LHCN-M2 (cell line): ENCODE measurements around the gene UNC13A. TPM values are rescaled to one million over a fixed set of nuclear protein-coding genes. Genes with fewer than 3 reads are reported as not detected.

ENCODE experiments used
- DNase-seq: peaks from one replicate; pipeline ENCODE4 v3.0.0-alpha.2; 2012; ENCODE audit warnings: low read depth
- total RNA-seq: library from RNA; depleted of rRNA; stranded (reverse); fragments of >200 nt; gene quantifications from 2 replicates; pipeline ENCODE4 v1.2.3, GENCODE V29; 2014

Gene UNC13A
- total RNA-seq, 1 experiment from 2014 or later = not detected

DNA sequence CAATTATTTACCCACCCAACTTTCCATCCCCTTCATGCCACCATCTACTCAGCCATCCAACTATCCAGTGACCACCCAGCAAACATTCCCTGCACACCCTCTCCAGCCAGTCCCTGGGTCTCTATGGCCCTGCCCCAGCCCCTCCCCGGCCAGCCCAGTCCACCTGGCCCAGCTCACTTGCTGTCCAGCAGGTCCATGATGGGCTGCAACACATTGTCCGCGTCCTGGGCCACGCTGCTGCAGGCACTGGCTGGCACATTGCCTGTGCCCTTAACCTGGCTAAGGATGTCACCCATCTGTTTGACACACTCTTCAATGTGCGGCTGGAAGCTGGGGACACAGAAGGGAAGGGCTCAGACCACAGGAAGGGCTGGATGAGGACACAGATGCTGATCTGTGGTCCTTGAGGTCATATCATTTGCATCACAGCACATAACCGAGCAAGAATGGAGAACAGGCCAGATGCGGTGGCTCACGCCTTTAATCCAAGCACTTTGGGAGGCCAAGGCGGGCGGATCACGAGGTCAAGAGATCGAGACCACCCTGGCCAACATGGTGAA, 61.6 kb downstream of the UNC13A start:
- DNase-seq = no peak

DNA sequence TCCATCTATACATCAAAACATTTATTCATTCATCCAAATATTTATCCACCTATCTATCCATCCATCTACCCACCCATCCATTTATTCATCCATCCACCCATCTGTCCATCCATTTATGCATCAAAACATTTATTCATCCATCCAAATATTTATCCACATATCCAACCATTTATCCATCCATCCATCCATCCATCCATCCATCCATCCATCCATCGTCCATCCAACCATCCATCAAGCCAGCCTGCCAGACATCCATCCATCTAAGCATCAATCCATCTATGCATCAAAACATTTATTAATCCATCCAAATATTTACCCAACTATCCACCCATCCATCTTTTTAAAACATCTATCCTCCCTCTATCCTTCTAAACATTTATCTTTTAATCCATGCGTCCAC, 62.2 kb downstream of the UNC13A start:
- DNase-seq = no peak

DNA sequence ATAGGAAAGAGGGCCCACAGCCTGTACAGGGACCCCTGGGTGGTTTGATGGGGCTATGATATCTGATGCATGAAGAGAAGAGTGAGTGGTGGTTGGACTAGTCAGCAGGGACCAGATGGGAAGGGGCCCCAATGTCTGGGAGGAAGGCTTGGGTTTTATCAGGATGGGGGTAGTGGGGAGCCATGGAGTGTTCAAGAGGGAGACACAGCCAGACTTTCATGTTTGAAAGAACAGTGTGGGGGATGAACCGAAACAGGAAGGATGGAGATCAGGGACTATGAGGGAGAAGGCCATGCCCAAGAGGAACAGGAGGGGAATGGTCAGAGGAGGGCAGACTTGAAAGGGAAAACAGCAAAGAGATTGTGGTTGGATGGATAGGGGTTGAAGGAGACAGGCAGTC, 63.1 kb downstream of the UNC13A start:
- no peak for DNase-seq

DNA sequence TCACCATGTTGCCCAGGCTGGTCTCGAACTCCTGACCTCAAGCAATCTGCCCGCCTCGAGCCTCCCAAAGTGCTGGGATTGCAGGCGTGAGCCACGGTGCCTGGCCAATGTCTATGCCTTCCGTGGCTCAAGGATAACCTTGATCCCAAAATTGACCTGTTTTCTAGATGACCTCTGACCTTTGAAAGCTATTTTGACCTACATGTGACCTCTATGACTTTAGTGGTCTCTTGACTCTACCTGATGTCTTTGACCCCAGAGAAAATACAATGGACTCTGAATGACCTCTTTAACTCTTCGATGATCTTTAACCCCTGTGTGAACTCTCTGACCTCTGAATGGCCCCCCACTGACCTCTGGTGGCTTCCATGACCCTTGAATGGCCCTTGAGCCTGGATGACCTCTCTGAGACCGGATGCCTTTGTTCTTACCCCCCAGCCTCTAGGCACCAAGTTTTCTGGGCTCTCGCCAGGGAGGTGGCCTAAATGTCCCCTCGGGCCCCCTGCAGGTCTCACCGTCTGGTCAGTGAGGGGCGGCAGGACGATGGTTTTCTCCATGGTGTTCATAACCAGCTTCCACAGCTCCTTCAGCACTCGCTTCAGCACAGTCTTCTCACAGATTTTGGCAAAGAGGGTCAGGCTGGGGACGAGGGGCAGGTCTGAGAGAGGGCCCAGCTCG, 63.7 kb downstream of the UNC13A start:
- no peak for DNase-seq

DNA sequence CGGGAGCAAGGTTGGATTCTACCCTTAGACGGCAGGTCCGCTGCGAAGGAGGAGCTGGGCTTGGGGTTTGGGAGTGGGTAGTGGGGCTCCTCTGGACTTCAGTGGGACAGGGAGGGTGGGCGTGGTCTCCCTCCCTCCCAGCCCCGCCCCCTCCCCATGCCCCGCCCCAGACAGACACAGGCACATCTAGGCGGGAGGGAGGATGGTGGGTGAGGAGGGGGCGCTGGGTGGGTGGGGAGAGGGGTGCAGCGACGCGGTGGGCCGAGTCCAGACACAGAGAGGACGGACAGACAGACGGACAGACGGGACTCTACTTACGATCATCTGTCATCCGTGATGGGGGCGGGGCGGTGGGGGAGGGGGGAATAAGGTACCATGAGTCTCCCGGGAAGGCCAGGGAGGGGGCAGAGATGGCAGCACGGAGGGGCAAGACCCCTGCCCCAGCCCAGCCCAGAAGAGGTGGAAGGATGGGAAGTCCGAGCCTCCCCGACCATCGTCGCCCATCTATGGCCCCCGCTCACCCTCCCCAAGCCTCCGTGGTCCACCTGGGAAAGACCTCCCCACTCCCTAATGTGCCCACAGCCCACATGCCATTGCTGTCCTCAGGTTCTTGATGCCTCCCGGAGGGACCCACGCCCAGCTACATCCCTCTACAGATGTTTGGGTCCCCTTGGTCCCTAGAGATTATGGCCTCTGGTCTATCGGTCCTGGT, 64.8 kb downstream of the UNC13A start:
- no peak for DNase-seq

DNA sequence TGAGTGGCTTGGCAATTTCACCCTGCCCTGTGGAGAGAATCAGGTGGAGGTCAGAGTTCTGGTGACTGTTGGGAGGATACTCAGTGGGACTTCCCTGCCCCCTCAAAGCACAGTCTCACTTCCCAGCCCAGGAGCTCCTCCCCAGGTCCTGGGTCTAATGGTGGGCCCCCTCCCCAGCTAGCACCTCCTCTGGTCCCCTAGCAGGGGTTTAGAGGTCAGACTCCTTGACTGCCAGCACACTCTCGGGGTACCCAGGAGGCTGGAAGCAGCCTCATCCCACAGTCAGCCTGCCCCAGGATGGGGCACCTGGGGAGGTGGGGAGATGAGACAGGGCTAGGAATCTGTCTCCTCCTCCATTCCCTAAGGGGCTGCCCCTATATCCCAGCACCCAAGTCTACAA, 67.5 kb downstream of the UNC13A start:
- no peak for DNase-seq

DNA sequence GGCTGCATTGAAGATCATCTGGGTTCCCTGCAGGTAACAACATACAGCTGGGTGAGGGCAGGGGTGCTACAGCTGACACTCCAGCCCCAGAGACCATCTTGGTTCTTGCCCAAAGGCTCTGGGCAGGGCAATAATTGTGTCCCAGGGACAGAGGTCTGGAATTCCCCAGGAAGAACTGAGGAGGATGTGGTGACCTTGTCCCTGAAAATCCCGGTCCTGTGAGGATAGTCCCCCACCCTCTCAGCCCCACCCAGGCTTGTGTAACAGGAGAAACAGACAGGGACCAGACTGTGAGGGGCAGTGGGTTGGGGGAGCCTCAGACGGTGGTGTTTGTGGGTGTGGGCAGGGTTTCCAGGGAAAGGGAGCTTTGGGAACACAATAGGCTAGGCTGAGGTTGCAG, 69.2 kb downstream of the UNC13A start:
- no peak for DNase-seq

DNA sequence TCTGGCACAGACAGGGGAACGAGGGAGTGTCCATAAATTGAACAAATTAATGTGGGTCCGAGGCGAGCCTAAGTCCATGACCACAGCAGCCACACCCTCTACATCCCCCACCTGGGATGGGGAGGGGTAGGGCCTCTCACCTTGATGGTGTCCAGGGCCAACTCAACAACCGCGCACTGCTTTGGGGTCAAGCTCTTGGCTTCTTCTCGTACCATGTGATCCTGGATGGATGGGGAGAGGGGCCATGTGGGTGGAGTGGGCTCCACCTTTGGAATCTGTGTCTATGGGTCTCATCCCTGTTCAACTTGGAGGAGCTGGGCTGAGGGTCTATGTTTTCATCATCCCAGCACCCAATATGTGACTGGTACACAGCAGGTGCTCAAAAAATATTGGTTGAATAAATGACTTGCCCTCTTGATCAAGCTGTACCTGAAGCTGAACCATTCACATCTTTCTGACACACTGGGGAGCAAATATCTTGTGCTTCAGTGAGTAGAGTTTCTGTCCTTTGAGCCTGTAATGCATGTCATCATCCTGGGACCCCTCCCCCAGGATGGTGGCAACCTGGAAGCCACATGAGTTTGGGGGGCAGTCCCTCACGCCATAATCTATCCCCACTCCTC, 69.8 kb downstream of the UNC13A start:
- DNase-seq = no peak

DNA sequence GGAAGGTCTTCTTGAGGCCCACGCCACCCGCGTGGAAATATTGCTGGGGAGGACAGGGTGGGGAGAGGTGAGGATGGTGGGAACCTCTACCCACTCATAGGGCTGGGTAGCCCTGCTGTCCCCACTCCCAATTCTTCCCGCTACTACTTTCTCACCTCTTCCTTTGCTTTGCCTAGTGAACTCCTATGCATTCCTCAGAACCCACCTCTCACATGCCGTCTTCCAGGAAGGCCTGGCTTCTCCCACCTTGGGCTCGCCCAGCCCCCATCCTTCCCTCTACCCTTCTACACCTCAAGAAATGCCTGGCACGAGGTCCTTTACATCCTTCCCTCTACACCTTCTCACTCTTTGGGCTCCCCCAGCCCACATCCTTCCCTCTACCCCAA, 70.4 kb downstream of the UNC13A start:
- DNase-seq = no peak

DNA sequence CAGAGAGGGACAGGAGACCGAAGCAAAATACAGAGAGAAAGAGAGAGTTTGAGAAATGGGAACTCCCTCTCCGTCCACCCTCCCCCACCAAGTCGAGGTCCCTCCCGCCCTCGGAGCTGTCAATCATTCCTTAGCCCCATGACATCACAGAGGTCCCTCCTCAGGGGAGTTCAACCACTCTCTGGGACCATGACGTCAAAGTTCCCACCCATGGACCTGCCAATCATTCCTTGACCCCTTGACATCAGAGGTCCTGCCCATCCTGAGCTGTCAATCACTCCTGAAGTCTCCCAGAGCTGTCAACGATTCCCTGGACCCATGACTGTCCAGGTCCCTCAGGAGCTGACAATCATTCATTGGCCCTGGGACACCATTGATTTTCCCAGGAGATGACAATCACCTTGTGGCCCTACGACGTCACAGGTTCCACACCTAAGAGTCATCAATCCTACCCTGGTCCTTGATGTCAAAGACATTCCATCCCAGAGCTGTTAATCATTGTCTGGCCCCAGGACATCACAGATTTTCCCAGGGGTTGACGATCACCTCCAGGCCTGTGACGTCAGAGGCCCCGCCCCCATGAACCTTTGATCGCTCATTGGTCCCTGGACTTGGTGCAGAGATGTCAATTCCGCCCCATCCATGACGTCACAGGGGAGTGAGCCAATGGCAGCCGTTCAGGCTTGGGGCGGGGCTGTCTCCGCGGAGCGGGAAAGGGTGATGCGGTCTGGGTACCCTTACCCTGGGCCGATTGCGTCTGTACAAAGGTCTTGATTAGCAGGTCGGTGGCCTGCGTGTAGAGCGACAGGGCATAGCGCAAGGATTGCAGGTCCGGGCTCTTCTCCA, 71.0 kb downstream of the UNC13A start:
- peak; percentile 23 for DNase-seq

DNA sequence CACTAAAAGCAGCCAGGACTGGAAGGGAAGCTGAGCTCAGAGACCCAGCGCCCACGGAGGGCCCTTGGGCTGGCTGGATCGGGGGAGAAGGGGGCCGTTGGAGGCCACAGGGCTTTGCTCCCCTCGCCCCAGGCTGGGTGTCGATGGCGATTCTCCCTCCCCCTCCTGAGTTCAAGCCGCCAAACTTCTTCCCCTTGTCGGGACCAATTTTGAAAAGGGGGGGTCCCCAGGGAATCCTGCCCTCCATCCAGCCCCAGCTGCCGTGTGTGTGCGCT, 71.5 kb downstream of the UNC13A start:
- no peak for DNase-seq

DNA sequence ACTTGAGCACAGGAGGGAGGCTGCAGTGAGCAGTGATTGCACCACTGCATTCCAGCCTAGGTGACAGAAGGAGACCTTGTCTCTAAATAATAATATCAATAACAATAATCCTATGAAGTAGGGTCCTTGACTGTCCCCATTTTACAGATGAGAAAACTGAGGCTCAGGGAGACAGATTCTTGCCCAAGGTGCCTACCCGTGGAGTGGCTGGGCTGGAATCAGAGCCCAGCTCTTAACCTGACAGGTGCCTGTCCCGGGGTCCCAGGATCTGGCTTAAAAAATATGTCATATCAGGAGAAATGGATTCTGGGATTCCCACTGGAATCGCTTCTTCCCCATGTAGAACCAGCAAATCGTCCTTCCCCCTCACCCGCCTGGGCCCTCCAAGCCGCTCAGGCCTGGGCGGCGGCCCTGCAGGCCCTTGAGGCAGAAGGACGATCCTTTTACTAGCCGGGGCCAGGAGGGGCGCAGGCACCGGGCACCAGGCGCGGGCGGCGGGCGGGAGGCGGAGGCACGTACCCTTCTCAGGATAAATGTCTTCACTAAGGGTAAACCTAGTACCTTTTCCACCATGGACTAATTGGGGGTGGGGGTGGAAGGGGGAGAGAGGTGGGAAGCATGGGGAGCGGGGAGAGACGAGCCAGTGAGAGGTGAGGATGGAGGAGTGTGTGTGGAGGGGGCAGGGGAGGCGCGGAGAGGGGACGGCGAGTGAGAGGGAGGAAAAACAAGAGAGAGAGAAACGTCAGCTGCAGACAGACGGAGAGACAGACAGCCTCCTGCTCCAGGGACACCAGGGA, 72.1 kb downstream of the UNC13A start:
- no peak for DNase-seq

DNA sequence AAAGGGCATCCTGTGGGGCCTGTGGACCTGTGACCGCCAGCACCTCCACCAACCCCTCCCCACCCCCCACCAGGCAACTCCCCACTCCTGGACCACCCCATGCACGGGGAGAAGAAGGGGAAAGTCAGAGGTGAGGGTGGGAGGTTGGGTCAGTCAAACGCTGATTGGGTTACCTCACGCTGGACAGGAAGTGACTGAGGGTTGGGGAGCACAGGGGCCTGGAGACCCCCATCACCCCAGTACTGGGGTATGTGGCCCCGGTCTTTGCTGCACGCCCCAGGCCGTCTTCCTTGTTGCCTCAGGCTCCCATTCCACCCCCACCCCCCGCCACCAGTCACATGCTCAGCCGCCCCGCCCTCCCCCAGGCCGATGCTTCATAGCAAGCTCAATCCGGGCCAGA, 73.7 kb downstream of the UNC13A start:
- no peak for DNase-seq

DNA sequence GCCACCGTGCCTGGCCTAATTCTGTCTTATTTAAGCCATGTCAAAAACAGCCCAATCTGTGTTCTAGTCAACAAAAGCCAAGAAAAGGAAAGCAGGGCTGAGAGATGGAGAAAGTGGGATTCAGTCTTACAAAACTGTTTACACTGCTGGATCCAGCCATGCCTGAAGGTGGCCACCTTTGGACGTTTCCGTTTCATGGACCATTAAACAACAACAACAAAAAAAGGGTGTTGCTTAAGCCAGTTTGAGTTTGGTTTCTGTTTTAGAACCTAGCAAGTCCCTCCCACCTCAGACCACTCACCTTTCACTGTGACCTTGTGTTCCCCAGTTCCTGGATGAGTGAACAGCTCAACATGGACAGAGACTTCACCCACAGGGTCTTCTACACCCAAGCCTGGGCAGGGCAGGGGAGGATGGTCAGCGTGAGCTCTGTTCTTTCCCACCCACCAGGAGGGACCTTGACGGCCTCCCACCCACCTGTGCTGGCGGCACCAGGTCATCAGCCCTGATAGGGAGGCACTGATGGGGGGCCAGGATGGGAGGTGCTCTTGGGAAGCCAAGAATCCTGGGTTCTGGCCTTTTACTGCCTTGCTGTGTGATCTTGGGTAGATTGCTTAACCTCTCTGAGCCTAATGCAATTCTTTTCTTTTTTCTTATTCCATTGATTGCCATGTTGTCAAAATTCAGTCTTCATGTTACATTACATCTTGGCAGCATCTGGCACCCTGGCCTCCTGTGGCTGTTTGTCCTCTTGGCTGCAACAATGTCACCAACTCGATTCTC, 76.5 kb downstream of the UNC13A start:
- DNase-seq = no peak

DNA sequence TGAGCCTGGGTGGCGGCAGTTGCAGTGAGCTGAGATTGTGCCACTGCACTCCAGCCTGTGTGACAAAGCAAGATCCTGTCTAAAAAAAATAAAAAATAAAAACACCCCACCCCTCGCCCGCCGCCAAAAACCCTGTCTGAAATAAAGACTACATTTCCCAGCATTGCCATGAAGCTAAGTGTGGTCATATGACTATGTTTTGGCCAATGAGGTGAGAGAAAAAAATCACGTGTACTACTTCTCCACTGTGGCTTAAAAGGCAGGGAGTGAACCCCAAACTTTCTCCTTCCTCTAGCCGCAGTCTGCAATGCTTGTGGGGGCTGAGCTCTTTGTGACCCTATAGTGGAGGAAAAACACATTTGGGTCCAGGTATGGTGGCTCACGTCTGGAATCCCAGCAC, 77.8 kb downstream of the UNC13A start:
- peak; percentile 19 for DNase-seq

DNA sequence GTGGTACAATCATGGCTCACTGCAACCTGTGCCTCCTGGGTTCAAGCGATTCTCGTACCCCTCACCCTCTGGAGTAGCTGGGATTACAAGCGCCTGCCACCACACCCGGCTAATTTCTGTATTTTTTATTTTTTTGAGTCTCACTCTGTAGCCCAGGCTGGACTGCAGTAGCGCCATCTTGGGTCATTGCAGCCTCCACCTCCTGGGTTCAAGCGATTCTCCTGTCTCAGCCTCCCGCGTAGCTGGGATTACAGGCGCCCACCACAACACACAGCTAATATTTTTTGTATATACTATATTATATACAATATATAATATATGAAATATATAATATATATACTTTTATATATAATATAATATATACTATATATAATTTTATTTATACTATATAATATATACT, 80.2 kb downstream of the UNC13A start:
- no peak for DNase-seq

DNA sequence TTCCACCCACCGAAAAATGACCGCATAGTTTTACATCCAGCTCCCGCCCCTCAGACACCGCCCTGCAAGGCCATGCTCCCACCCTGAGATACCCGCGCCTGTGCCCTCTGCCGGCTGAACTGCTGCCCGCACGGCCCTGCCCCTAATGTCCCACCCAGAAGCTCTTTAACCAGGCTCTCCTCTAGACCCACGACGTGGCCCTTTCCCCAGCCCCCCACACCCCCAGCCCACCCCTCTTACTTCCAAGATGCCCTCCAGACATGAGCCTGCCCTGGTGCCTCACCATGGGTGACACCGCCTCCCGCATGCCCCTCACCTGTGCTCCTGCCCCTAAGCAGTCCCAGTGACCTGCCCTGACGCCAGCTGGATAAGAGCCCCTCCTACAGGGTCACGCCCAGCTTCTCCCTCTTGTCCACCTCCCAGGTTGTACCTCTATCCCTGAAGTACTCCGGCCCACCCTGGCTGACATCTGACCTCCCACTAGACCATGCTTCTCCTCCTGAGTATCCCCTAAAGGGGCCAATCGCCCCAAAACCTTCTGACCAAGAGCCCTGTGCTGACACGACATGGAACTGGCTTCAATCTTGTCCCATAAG, 81.5 kb downstream of the UNC13A start:
- DNase-seq = no peak

DNA sequence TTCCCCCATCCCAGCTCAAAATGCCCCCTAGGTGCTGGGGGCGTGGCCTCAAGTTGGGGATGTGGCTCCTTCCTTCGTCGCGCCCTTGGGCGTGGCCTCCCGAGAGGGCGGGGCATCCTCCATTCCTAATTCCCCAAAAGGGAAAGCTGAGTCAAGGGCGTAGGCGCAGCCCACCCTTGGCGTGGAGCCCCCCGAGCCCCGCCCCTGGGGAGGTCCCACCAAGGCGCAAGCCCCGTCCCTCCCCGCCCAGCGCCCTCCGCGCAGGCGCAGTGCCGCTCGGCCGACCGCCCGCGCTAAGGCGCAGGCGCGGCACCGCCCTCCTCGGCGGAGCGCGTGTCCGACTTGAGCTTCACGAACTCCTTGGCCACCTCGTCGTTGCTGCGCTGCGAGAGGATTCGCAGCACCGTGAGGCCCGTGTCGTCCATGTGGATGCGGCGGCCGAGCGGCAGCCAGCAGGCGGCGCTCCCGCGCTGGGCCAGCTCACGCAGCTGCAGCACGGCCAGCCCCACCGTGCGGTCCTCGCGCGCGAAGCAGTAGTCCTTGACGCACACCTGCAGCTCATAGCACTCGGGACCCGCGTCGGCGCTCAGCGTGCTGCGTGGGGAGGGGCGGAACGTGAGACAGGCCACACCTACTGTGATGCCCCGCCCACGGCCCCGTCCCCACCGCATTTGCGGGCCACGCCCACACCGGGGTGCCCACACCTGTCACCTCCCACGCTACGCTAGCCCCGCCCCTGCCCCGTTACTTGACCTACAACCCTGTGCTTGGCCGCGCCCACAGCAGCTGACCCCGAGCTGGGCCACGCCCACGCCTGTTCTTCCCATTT, 82.2 kb downstream of the UNC13A start:
- peak; percentile 13 for DNase-seq

DNA sequence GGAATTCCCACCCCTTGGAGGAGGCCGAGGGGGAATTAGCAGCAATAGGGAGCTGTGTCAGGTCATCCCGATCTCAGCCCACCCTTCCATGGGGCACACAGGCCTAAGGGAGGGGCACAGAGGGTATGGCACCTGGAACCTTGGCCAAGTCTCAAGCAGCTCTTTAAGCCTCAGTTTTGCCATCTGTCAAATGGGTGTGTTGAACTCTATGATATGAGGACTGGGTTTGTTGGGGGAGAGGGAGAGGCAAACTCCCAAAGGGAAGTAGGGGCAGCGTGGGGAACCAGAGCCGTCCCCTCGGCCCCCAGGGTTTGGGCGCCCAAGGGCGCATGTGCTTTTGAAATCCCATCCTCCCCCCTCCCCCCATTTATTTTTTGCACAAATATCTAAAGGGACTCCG, 83.0 kb downstream of the UNC13A start:
- no peak for DNase-seq
